Fibroblast of the aortic adventitia (primary cell): Measurements from ENCODE around the gene MAGED4B. TPM values are rescaled to one million over a fixed set of nuclear protein-coding genes. Genes with fewer than 3 reads are reported as not detected.
"Not testable (repeated sequence)": the region's sequence is repeated elsewhere in the genome, so short reads cannot be mapped to it uniquely, and the experiment has no call there.

Experiments used
- DNase-seq: peaks from one replicate; pipeline ENCODE4 v3.0.0-alpha.2; 2010; ENCODE audit warnings: low read depth
- H3K4me3 ChIP-seq: 2 replicates; pipeline ENCODE4 v1.5.1; 2011; ENCODE audit warnings: low read depth, mild to moderate bottlenecking, control low read depth, low read length, moderate library complexity
- total RNA-seq: library from RNA; depleted of rRNA; stranded (reverse); fragments of >200 nt; gene quantifications from 2 replicates; pipeline ENCODE4 v1.2.3, GENCODE V29; 2012; ENCODE audit warnings: low replicate concordance
- TF ChIP-seq, protein P1 (sequence below): IDR thresholded peaks from 2 replicates; pipeline ENCODE4 v1.5.1; 2011; ENCODE audit warnings: mild to moderate bottlenecking, low read length, control low read depth, inconsistent platforms; ENCODE audit not compliant: insufficient read depth

The MAGED4B gene
- total RNA-seq, result 10.8 and 23.8 TPM in 2 replicates

GRCh38 chrX:52068666-52069640 is at the start of gene MAGED4B:
Gene MAGED4B (minus strand): TSS chrX:52069183. CDS start chrX:52068172, 1,011 bp downstream.
- not testable (repeated sequence) for DNase-seq, H3K4me3 ChIP-seq

DNA sequence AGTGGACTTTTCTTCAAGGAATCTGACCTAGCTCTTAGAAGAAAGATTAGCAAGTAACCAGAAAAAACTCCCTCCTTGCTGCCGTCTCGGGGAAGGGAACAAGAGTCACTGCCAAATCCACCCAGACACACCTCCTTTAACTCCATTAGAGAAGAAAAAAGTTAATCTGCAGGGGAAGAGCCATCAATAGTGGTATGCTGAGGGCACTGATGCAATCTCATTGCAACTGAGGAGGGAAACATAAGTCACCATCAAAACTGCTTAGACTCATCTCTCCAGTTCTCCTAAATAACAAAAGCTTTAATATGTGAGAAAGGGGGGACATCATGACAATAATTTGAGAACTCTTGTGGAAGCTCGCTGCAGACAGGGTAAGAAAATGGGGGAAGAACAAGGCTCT is 49.3 kb upstream of the MAGED4B start:
- TF ChIP-seq, protein P1, sequence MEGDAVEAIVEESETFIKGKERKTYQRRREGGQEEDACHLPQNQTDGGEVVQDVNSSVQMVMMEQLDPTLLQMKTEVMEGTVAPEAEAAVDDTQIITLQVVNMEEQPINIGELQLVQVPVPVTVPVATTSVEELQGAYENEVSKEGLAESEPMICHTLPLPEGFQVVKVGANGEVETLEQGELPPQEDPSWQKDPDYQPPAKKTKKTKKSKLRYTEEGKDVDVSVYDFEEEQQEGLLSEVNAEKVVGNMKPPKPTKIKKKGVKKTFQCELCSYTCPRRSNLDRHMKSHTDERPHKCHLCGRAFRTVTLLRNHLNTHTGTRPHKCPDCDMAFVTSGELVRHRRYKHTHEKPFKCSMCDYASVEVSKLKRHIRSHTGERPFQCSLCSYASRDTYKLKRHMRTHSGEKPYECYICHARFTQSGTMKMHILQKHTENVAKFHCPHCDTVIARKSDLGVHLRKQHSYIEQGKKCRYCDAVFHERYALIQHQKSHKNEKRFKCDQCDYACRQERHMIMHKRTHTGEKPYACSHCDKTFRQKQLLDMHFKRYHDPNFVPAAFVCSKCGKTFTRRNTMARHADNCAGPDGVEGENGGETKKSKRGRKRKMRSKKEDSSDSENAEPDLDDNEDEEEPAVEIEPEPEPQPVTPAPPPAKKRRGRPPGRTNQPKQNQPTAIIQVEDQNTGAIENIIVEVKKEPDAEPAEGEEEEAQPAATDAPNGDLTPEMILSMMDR, result no peak
- DNase-seq, result peak; percentile 37
- no peak overlapping the region for H3K4me3 ChIP-seq

GRCh38 chrX:52082578-52082977 is 13.6 kb upstream of the MAGED4B start:
- TF ChIP-seq, protein P1, result no peak
- H3K4me3 ChIP-seq, result no peak overlapping the region
- DNase-seq, result peak; percentile 2

GRCh38 chrX:52078131-52078530 is 9.1 kb upstream of the MAGED4B start:
- no peak for DNase-seq
- no peak overlapping the region for H3K4me3 ChIP-seq
- TF ChIP-seq, protein P1, result no peak

- H3K4me3 ChIP-seq, DNase-seq: not testable (repeated sequence)
Observed at GRCh38 chrX:52042288-52042687, 26.7 kb downstream of the MAGED4B start.

DNA sequence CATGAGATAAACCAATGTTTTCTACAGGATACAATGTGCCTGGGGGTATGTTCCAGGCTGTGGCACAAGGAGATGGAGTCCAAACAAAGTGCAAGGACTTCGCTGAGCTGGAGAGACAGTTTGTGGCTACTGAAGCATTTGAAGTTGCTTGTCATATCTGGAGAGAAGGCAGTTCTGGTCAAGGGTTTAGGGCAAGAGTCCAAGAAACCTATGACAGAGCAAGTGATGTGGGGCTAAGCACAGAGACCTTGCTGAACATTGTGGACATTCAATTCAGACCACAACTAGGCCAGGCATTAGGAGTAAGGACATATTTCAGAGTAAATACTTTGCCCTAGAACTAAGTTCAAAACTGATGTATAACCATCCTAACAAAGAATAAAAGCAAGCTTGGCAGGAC is 34.8 kb downstream of the MAGED4B start:
- DNase-seq, result no peak
- H3K4me3 ChIP-seq, result no peak overlapping the region
- TF ChIP-seq, protein P1, result no peak

DNA sequence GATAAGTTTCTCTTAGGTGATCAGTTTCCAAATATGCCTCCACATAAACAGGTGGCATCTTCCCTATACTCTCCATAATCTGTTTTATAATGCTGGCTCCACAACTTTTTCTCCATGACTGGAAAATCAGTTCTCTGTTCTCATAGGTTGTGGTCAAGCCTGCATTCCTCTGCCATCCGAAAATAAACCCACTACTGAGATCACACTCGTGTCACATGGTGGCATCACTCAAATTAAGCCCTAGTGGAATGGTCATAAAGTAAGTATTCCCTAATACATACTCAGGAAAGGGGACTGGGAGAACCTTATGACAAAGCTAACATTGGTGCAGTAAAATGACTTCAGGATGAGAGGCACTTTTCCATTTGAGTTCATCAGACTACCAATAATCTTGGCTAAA is 37.6 kb downstream of the MAGED4B start:
- TF ChIP-seq, protein P1, result no peak
- no peak for DNase-seq
- H3K4me3 ChIP-seq, result no peak overlapping the region
